HCT116 (cell line): ENCODE measurements around the gene TELO2.

ENCODE experiments used
- CEBPB ChIP-seq: IDR thresholded peaks from 2 replicates; pipeline ENCODE4 v1.6.1; 2012; ENCODE audit warnings: low read depth
- EZH2 ChIP-seq: fragments of 200-600 bp; sonication (generic); IDR thresholded peaks from 2 replicates; pipeline ENCODE4 v1.6.1; 2017; ENCODE audit warnings: antibody characterized with exemption, mixed run types
- EZH2phosphoT487 ChIP-seq: fragments of 200-600 bp; IDR thresholded peaks from 2 replicates; pipeline ENCODE4 v1.6.1; 2018; ENCODE audit warnings: antibody characterized with exemption, borderline replicate concordance
- POLR2A ChIP-seq: IDR thresholded peaks from 2 replicates; pipeline ENCODE4 v1.7.0; 2011; ENCODE audit warnings: borderline replicate concordance; ENCODE audit not compliant: insufficient read depth, insufficient read length; ENCODE audit errors: extremely low read depth
- POLR2AphosphoS5 ChIP-seq: IDR thresholded peaks from 2 replicates; pipeline ENCODE4 v1.6.1; 2011; ENCODE audit warnings: mild to moderate bottlenecking, low read depth, low read length, moderate library complexity
- RAD21 ChIP-seq: IDR thresholded peaks from 2 replicates; pipeline ENCODE4 v1.6.1; 2012; ENCODE audit warnings: low read depth, mild to moderate bottlenecking
- SIN3A ChIP-seq: IDR thresholded peaks from 2 replicates; pipeline ENCODE4 v1.6.1; 2012; ENCODE audit warnings: low read depth
- ZNF274 ChIP-seq: fragments of 200-500 bp; sonication (Bioruptor generic); IDR thresholded peaks from 2 replicates; pipeline ENCODE4 v1.6.1; 2014; ENCODE audit warnings: mild to moderate bottlenecking, low read depth, low read length, inconsistent platforms
- TF ChIP-seq, protein P1 (sequence below), 3 experiments: fragments of 200-600 bp in 1 of 3; sonication (generic) in 1 of 3; IDR thresholded peaks in 2 of 3; conservative IDR thresholded peaks in 1 of 3; 2 replicates each; pipeline ENCODE4 v1.5.1; 2012 to 2017; ENCODE audit warnings: low read depth in 2 of 3, low read length in 2 of 3, antibody characterized with exemption in 1 of 3, borderline replicate concordance in 1 of 3, control low read depth in 1 of 3, mild to moderate bottlenecking in 1 of 3, mixed read lengths in 1 of 3, mixed run types in 1 of 3, moderate library complexity in 1 of 3; ENCODE audit not compliant: insufficient read depth in 1 of 3
- TF ChIP-seq, protein P2 (sequence below): IDR thresholded peaks from 2 replicates; pipeline ENCODE4 v1.6.1; 2012

DNA sequence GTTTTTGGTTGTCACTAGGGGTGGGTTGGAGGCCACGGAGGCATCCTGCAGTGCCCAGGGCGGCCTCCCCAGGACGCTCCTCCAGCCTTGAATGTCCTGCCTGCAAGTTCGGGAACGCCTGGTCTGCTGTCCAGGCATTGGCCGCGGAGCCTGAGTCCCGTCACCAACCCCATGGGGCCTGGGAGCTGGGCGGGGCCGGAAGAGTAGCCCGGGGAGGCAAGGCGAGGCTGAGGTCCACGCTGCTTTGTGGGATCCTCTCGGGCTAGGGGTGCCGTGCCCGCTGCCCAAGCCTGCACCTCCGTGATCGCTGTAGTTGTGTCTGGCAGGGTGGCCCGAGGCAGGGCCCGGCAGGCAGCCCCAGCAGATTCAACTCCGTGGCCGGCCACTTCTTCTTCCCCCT, 12.8 kb downstream of the TELO2 start:
- TF ChIP-seq POLR2AphosphoS5 (no peak), ZNF274 (no peak), EZH2phosphoT487 (no peak), POLR2A (no peak), EZH2 (no peak), RAD21 (no peak), CEBPB (no peak), SIN3A (no peak)
- TF ChIP-seq, protein P1, sequence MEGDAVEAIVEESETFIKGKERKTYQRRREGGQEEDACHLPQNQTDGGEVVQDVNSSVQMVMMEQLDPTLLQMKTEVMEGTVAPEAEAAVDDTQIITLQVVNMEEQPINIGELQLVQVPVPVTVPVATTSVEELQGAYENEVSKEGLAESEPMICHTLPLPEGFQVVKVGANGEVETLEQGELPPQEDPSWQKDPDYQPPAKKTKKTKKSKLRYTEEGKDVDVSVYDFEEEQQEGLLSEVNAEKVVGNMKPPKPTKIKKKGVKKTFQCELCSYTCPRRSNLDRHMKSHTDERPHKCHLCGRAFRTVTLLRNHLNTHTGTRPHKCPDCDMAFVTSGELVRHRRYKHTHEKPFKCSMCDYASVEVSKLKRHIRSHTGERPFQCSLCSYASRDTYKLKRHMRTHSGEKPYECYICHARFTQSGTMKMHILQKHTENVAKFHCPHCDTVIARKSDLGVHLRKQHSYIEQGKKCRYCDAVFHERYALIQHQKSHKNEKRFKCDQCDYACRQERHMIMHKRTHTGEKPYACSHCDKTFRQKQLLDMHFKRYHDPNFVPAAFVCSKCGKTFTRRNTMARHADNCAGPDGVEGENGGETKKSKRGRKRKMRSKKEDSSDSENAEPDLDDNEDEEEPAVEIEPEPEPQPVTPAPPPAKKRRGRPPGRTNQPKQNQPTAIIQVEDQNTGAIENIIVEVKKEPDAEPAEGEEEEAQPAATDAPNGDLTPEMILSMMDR (IDR thresholded peaks at IDR 0.05 in 2 of 3, conservative IDR thresholded peaks at IDR 0.05 in 1 of 3; ENCODE audit: borderline replicate concordance in 1 of 3, insufficient read depth in 1 of 3, low read depth in 2 of 3, low read length in 2 of 3), result no peak
- TF ChIP-seq, protein P2, sequence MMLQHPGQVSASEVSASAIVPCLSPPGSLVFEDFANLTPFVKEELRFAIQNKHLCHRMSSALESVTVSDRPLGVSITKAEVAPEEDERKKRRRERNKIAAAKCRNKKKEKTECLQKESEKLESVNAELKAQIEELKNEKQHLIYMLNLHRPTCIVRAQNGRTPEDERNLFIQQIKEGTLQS, result no peak
